Stomach (tissue), 9 donors: Measurements from ENCODE around the gene VPS33A. TPM values are rescaled to one million over a fixed set of nuclear protein-coding genes. Genes with fewer than 3 reads are reported as not detected.

Experiments
- DNase-seq, 2 donors: peaks; one replicate each; pipeline versions ENCODE4 v3.0.0 to v3.0.0-alpha.2; 2013 to 2019
- H3K27ac ChIP-seq, 5 donors: fragments of 200-600 bp in 4 of 5; sonication (generic) in 4 of 5; one replicate each; pipeline ENCODE4 v1.5.1; 2013 to 2019; ENCODE audit warnings: mild to moderate bottlenecking in 1 of 5, moderate library complexity in 1 of 5
- H3K27me3 ChIP-seq, 3 donors: fragments of 200-600 bp; sonication (generic); one replicate each; pipeline ENCODE4 v1.5.1; 2017 to 2019; ENCODE audit warnings: mixed run types in 1 of 3
- H3K36me3 ChIP-seq, 4 donors: fragments of 200-600 bp; sonication (generic); 1 replicate in 3 of 4; 2 replicates in 1 of 4; pipeline ENCODE4 v1.5.1; 2016 to 2019
- H3K4me1 ChIP-seq, 4 donors: fragments of 200-600 bp; sonication (generic); one replicate each; pipeline ENCODE4 v1.5.1; 2016 to 2019
- H3K4me3 ChIP-seq, 4 donors: fragments of 200-600 bp; sonication (generic) in 3 of 4; one replicate each; pipeline ENCODE4 v1.5.1; 2016 to 2019; ENCODE audit warnings: mild to moderate bottlenecking in 1 of 4
- H3K9me3 ChIP-seq, 4 donors: fragments of 200-600 bp; sonication (generic); one replicate each; pipeline ENCODE4 v1.5.1; 2016 to 2019
- EP300 ChIP-seq: sonication (generic); formaldehyde crosslinking; IDR thresholded peaks from one replicate; pipeline ENCODE4 v1.6.1; 2017; ENCODE audit warnings: antibody characterized with exemption
- POLR2A ChIP-seq, 4 donors: fragments of 450-650 bp; IDR thresholded peaks; one replicate each; pipeline ENCODE4 v1.6.1; 2016; ENCODE audit warnings: antibody characterized with exemption in 4 of 4, control low read depth in 2 of 4, mild to moderate bottlenecking in 1 of 4, moderate library complexity in 1 of 4
- POLR2AphosphoS5 ChIP-seq, 3 donors: sonication (generic); formaldehyde crosslinking; IDR thresholded peaks; one replicate each; pipeline ENCODE4 v1.6.1; 2016; ENCODE audit warnings: antibody characterized with exemption in 3 of 3
- WGBS, 5 donors: extraction: QIAGEN DNeasy Blood & Tissue Kit in 3 of 5; methylation state at CpG; one replicate each; pipeline versions ENCODE4 v1.1.5 to v1.1.7; 2013 to 2018; 5-methylcytosine and 5-hydroxymethylcytosine counted together
- intact Hi-C: fragments of 100-400 bp; cut with DNase I; formaldehyde crosslinking; loops from one replicate; pipeline ENCODE4 v1.15.1; 2023; ENCODE audit warnings: low total_unique reads
- polyA plus RNA-seq, 3 donors: library from polyadenylated mRNA; stranded (reverse); fragments of 200-250 nt; gene quantifications; one replicate each; pipeline ENCODE4 v1.2.3, GENCODE V29; 2013
- total RNA-seq, 5 donors: library from RNA; depleted of rRNA; stranded (reverse); fragments of >200 nt; gene quantifications; one replicate each; pipeline versions ENCODE4 v1.1.0 to v1.2.3, GENCODE V29; 2014 to 2016
- TF ChIP-seq, protein P1 (sequence below), 7 experiments: fragments of 450-650 bp in 4 of 7; fragments of 200-600 bp in 3 of 7; sonication (generic) in 3 of 7; IDR thresholded peaks; one replicate each; pipeline ENCODE4 v1.5.1; 2016 to 2019; ENCODE audit warnings: antibody characterized with exemption in 7 of 7, control low read depth in 2 of 7, mild to moderate bottlenecking in 1 of 7
- donor health status: healthy with polysubstance abuse.
- donor health status: Bipolar disorder and iron deficiency.
- donor health status: healthy.

The VPS33A gene
- total and polyA plus RNA-seq, 8 donors, result 6.1 to 45.8 (median 12.7) TPM

DNA sequence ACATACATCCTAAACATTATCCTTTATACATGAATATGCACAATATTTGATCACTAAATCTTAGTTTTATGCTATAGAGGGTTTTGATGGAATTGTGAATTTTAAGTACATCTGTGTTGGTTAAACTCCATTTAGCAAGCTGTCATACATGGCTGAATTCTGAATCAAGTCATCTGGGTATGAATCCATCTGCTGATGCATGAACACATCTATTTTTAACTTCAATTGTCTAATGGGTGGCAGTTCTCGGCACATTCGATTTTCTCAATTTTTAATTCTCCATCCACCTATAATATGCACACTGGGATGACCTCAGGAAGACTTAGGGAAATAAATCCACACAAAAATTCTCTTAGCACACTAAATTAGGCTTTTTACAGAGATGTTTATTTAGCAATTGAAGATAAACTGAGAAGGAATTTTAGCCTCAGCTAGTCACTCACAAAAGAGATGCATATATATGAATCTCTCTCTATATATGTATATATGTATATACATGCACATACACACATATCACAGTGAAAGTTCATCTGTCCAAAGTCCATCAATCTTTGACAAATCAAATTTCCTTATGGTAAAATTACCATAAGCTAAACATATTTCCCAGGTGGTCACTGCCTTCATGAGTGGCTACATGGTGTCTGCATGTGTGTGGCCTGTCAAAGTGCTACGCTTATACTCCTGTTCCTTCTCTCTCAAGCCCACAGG, 44.5 kb upstream of the VPS33A start:
- Histone ChIP-seq H3K27me3 (no peaks in the 10 kb centered on the region), H3K36me3 (peaks cover 16 to 96% (median 88%) of the 10 kb centered on the region in 4 donors), H3K4me3 (no peak overlapping the region), H3K27ac (no peak overlapping the region), H3K4me1 (no peaks in the 10 kb centered on the region), H3K9me3 (no peaks in the 10 kb centered on the region)
- 92 to 96% (median 95%) methylated on average over 3 of the region's 3 CpGs for WGBS, 5 donors
- intact Hi-C loops, result no loop called here
- no peak for DNase-seq
- TF ChIP-seq, protein P1, sequence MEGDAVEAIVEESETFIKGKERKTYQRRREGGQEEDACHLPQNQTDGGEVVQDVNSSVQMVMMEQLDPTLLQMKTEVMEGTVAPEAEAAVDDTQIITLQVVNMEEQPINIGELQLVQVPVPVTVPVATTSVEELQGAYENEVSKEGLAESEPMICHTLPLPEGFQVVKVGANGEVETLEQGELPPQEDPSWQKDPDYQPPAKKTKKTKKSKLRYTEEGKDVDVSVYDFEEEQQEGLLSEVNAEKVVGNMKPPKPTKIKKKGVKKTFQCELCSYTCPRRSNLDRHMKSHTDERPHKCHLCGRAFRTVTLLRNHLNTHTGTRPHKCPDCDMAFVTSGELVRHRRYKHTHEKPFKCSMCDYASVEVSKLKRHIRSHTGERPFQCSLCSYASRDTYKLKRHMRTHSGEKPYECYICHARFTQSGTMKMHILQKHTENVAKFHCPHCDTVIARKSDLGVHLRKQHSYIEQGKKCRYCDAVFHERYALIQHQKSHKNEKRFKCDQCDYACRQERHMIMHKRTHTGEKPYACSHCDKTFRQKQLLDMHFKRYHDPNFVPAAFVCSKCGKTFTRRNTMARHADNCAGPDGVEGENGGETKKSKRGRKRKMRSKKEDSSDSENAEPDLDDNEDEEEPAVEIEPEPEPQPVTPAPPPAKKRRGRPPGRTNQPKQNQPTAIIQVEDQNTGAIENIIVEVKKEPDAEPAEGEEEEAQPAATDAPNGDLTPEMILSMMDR (IDR thresholded peaks at IDR 0.05), result no peak
- no peak for TF ChIP-seq POLR2AphosphoS5 (IDR thresholded peaks at IDR 0.05)
- TF ChIP-seq POLR2A (IDR thresholded peaks at IDR 0.05), result no peak

DNA sequence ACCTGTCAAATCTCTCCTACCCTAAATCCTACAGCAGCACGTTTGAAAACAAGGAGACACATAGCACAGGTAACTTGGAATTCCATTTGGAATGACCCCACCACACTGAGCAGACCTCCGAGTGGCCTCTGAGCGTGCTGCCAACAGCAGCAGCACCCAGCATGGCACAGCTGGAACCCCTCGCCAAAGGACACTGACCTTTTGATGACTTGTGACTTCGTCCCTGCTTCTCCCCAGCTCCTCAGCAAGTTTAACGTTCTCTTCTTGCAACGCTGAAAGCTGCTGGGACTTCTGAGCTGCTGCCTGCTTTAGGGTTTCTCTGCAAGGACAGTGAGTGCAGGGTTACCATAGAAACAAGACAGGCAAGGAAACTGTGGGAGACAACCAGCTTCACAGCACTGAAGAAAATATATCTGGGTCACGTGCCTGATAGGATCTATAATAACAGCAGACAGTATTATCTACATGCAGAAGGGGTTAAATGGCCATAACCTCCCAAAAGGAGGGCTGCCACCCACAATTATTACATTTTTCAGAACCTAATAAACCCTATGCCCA, 43.3 kb upstream of the VPS33A start:
- H3K9me3 ChIP-seq, result no peaks in the 10 kb centered on the region
- TF ChIP-seq, protein P1 (IDR thresholded peaks at IDR 0.05), result no peak
- TF ChIP-seq EP300 (no peak), POLR2AphosphoS5 (IDR thresholded peaks at IDR 0.05) (no peak), POLR2A (IDR thresholded peaks at IDR 0.05) (no peak)
- WGBS, 5 donors, result 82 to 86% (median 85%) methylated on average over 8 of the region's 8 CpGs
- H3K4me3 ChIP-seq, result no peak overlapping the region
- H3K27ac ChIP-seq, result no peak overlapping the region
- no peaks in the 10 kb centered on the region for H3K4me1 ChIP-seq
- DNase-seq, result no peak
- no peaks in the 10 kb centered on the region for H3K27me3 ChIP-seq
- H3K36me3 ChIP-seq, result peaks cover 17 to 96% (median 87%) of the 10 kb centered on the region in 4 donors
- intact Hi-C loops, result no loop called here

DNA sequence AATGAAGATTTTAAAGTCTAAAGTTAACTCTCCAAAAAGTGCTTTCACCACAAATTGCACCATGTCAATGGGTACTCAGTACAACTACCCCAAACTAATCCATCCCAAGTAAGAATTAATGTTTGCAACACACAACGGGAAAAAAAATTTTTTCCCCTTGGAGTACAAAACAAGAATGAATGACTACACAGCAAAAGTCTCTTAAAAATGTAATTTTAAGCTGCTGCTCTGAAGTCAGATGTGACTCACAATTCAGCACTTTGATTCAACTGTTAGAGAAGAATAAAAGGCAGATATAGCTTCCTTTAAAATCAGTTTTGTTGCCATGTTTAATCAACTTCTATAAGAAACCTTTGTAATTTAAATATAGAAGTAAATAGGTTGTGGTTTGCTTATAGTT, 42.5 kb upstream of the VPS33A start:
- intact Hi-C loops, result no loop called here
- 92 to 97% (median 95%) methylated on average over 1 of the region's 1 CpG for WGBS, 5 donors
- Histone ChIP-seq H3K4me1 (no peaks in the 10 kb centered on the region), H3K9me3 (no peaks in the 10 kb centered on the region), H3K4me3 (no peak overlapping the region), H3K27ac (no peak overlapping the region), H3K27me3 (no peaks in the 10 kb centered on the region), H3K36me3 (peaks cover 22 to 96% (median 87%) of the 10 kb centered on the region in 4 donors)
- TF ChIP-seq EP300 (no peak), POLR2AphosphoS5 (IDR thresholded peaks at IDR 0.05) (no peak), POLR2A (IDR thresholded peaks at IDR 0.05) (no peak)
- TF ChIP-seq, protein P1 (IDR thresholded peaks at IDR 0.05), result no peak
- no peak for DNase-seq

DNA sequence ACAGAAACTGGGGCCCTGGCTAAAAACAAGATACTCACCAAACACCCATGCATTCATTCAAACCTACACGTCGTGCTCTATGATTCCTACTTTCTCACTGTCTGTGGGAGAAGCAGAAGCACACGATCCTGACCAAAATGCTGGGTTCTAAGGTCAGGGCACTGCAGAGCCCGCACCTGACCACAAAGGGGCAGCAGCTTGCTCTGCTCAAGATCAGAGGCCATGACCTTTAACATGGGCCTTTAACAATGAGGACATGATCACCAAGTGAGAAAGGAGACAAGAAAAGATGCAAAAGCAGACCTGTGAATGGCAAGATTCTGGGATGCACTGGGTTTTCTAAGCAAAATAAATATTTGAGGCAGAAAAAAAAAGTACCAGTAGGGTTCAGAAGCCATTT, 40.1 kb upstream of the VPS33A start:
- Histone ChIP-seq H3K27ac (no peak overlapping the region), H3K36me3 (peaks cover 26 to 96% (median 91%) of the 10 kb centered on the region in 4 donors), H3K4me1 (no peaks in the 10 kb centered on the region), H3K4me3 (no peak overlapping the region), H3K27me3 (no peaks in the 10 kb centered on the region), H3K9me3 (no peaks in the 10 kb centered on the region)
- no peak for DNase-seq
- TF ChIP-seq, protein P1 (IDR thresholded peaks at IDR 0.05), result no peak
- TF ChIP-seq POLR2A (IDR thresholded peaks at IDR 0.05) (no peak), EP300 (no peak), POLR2AphosphoS5 (IDR thresholded peaks at IDR 0.05) (no peak)
- intact Hi-C loops, result no loop called here
- 70 to 78% (median 73%) methylated on average over 4 of the region's 4 CpGs for WGBS, 5 donors
